ENCODE data around the gene BRD2. TPM values are rescaled to one million over a fixed set of nuclear protein-coding genes. Genes with fewer than 3 reads are reported as not detected.

The BRD2 gene
- total RNA-seq, 4 donors from 2014 or later = 130 to 150 (median 136) TPM

- H3K4me1 ChIP-seq = peaks cover 0 to 16% (median 0%) of the 10 kb centered on the region in 4 donors
These were observed 42.0 kb downstream of the BRD2 start for GRCh38 chr6:33010356-33010755.

DNA sequence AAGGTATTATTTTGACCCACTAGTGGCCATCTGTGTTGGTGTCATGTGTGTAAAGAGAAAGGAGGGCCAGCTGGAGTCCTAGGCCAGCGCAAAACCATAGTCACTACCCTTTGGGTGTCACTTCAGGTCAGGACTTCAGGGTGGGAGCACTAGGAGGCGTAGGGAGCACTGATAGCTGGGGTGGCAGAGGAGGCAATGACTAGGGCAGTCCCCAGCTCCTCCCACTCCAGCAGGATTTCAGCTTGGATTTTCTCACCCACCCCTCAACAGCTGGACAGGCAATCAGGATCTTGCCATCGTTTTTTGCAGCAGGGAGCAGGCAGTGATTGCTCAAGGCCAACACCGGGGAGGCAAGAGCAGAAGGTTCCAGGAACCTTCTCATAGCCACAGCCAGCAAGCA lies 45.2 kb downstream of the BRD2 start:
- Histone ChIP-seq H3K27ac (no peak overlapping the region), H3K4me3 (no peak overlapping the region), H3K4me1 (peaks cover 0 to 25% (median 7%) of the 10 kb centered on the region in 4 donors), H3K27me3 (peaks cover 0 to 24% of the 10 kb centered on the region in 2 donors), H3K36me3 (no peaks in the 10 kb centered on the region), H3K9me3 (no peaks in the 10 kb centered on the region)
- no peak for DNase-seq (ENCODE audit: low spot score in 2 of 2)
- no peak for TF ChIP-seq CTCF (IDR thresholded peaks at IDR 0.05)
- no peak for TF ChIP-seq EP300 (IDR thresholded peaks at IDR 0.05)
- no peak for TF ChIP-seq POLR2A (IDR thresholded peaks at IDR 0.05)
- WGBS, 2 donors = 45 to 50% methylated on average over 4 of the region's 4 CpGs

More at GRCh38 chr6:33010356-33010755, 42.0 kb downstream of the BRD2 start:
- H3K36me3 ChIP-seq = no peaks in the 10 kb centered on the region
- H3K4me3 ChIP-seq = no peak overlapping the region
- H3K27ac ChIP-seq = peak overlapping the region in 1 of 4 donors; percentile 75
- no peak for DNase-seq (ENCODE audit: low spot score in 2 of 2)
- 62 to 70% methylated on average over 7 of the region's 7 CpGs for WGBS, 2 donors
- peaks cover 0 to 24% of the 10 kb centered on the region in 2 donors for H3K27me3 ChIP-seq
- no peaks in the 10 kb centered on the region for H3K9me3 ChIP-seq
- TF ChIP-seq POLR2A (IDR thresholded peaks at IDR 0.05) = no peak
- TF ChIP-seq CTCF (IDR thresholded peaks at IDR 0.05) = no peak
- no peak for TF ChIP-seq EP300 (IDR thresholded peaks at IDR 0.05)

DNA sequence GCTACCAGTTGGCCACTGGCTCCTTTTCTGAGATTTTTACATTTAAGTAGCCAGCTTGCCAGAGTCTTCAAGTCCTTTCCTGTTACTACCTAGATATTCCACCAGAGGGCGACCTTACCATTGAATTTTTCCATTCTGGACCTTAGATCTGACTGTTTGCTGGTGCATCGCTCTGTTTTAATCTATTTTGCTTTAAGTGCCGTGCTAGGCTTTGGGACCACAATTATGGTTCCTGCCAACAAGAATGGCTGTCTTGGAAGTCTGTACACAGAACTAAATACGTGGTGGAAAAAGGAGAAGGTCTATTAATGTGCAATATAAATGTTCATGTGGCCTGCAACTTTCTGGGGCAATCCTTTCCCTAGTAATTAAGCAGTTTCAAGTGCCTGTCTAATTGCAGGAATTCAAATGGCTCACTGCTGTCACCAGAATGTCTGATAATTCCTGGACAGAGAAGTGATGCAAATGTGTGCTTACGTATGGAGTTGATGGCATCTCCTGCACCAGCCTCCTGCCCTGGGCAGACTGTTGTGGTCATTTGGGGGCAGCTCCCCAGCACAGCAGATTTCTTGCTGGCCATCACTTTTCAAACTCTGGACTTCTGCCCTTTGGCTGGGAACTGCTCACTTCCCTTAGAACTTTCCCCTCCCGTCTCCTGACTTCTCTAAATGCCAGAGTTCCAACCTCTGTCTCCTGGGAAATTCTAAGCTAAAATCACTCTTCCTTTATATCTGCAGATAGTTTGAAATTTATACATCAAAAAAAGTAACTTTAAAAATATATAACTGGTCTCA lies 46.6 kb downstream of the BRD2 start:
- peak in 1 of 2 donors; percentile 71 for DNase-seq (ENCODE audit: low spot score in 2 of 2)
- WGBS, 2 donors = 7 to 8% methylated on average over 6 of the region's 6 CpGs
- no peaks in the 10 kb centered on the region for H3K36me3 ChIP-seq
- peak overlapping the region in 2 of 4 donors; percentile 10 to 46 for H3K27ac ChIP-seq
- peaks cover 0 to 31% (median 18%) of the 10 kb centered on the region in 4 donors for H3K4me1 ChIP-seq
- H3K27me3 ChIP-seq = peaks cover 0 to 24% of the 10 kb centered on the region in 2 donors
- TF ChIP-seq CTCF (IDR thresholded peaks at IDR 0.05) = peak; percentile 65 to 88 (median 73)
- no peak for TF ChIP-seq EP300 (IDR thresholded peaks at IDR 0.05)
- no peak for TF ChIP-seq POLR2A (IDR thresholded peaks at IDR 0.05)
- no peak overlapping the region for H3K4me3 ChIP-seq
- H3K9me3 ChIP-seq = no peaks in the 10 kb centered on the region

GRCh38 chr6:33015798-33016197 lies 47.4 kb downstream of the BRD2 start:
- WGBS, 2 donors = 79 to 82% methylated on average over 11 of the region's 11 CpGs
- DNase-seq (ENCODE audit: low spot score in 2 of 2) = no peak
- TF ChIP-seq EP300 (IDR thresholded peaks at IDR 0.05) = no peak
- TF ChIP-seq CTCF (IDR thresholded peaks at IDR 0.05) = no peak
- TF ChIP-seq POLR2A (IDR thresholded peaks at IDR 0.05) = no peak
- Histone ChIP-seq H3K36me3 (no peaks in the 10 kb centered on the region), H3K4me3 (no peak overlapping the region), H3K9me3 (no peaks in the 10 kb centered on the region), H3K27ac (peak overlapping the region in 1 of 4 donors; percentile 46), H3K27me3 (peaks cover 0 to 18% of the 10 kb centered on the region in 2 donors), H3K4me1 (peaks cover 0 to 37% (median 20%) of the 10 kb centered on the region in 4 donors)

- H3K9me3 ChIP-seq = no peaks in the 10 kb centered on the region
- no peak for DNase-seq (ENCODE audit: low spot score in 2 of 2)
- peaks cover 0 to 9% of the 10 kb centered on the region in 2 donors for H3K27me3 ChIP-seq
- H3K36me3 ChIP-seq = no peaks in the 10 kb centered on the region
- no peak overlapping the region for H3K4me3 ChIP-seq
- peaks cover 0 to 37% (median 20%) of the 10 kb centered on the region in 4 donors for H3K4me1 ChIP-seq
- H3K27ac ChIP-seq = peak overlapping the region in 2 of 4 donors; percentile 22 to 82
- 71 to 72% methylated on average over 4 of the region's 4 CpGs for WGBS, 2 donors
- TF ChIP-seq POLR2A (IDR thresholded peaks at IDR 0.05) (no peak), EP300 (IDR thresholded peaks at IDR 0.05) (no peak), CTCF (IDR thresholded peaks at IDR 0.05) (no peak)
These were observed 48.6 kb downstream of the BRD2 start for GRCh38 chr6:33017018-33017417.
